HEK293 (cell line): ENCODE measurements around the gene UBAC2.

Experiments
- SP3 ChIP-seq: fragments of 450-650 bp; formaldehyde crosslinking; IDR thresholded peaks from 2 replicates; pipeline ENCODE4 v1.5.1; 2016; ENCODE audit warnings: missing biosample characterization, missing genetic modification characterization
- ZNF548 ChIP-seq: fragments of 450-650 bp; formaldehyde crosslinking; IDR thresholded peaks from 2 replicates; pipeline ENCODE4 v1.5.1; 2016; ENCODE audit warnings: missing biosample characterization, missing genetic modification characterization

- TF ChIP-seq ZNF548 (tag by site-specific recombination): no peak
- TF ChIP-seq SP3 (tag by site-specific recombination): no peak
Observed at GRCh38 chr13:99282264-99283231, 81.9 kb downstream of the UBAC2 start.
